ENCODE measurements around the gene MAN1A2.

DNA sequence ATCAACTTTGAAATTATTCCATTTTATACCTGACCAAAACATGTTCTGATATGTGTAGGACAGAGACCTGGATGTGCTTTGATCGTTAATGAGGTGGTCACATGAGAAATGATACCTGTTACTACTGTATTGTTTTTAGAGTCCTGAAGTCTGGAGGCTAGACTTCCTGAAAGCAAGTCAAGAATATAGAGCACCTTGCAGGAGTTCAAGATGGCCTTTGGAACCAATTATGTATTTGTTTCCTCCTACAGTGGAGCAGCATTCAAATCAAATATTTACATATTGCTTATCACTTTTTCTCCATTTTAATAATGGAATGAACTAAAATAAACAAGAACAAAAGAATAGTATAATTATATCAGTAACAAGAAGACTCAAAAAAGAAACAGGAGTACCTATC, 155.9 kb downstream of the MAN1A2 start:
- no peak for TF ChIP-seq POLR2A (IDR thresholded peaks at IDR 0.05)
- TF ChIP-seq, protein P1, sequence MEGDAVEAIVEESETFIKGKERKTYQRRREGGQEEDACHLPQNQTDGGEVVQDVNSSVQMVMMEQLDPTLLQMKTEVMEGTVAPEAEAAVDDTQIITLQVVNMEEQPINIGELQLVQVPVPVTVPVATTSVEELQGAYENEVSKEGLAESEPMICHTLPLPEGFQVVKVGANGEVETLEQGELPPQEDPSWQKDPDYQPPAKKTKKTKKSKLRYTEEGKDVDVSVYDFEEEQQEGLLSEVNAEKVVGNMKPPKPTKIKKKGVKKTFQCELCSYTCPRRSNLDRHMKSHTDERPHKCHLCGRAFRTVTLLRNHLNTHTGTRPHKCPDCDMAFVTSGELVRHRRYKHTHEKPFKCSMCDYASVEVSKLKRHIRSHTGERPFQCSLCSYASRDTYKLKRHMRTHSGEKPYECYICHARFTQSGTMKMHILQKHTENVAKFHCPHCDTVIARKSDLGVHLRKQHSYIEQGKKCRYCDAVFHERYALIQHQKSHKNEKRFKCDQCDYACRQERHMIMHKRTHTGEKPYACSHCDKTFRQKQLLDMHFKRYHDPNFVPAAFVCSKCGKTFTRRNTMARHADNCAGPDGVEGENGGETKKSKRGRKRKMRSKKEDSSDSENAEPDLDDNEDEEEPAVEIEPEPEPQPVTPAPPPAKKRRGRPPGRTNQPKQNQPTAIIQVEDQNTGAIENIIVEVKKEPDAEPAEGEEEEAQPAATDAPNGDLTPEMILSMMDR (IDR thresholded peaks at IDR 0.05), result no peak

Measured in prostate gland (tissue), 2 donors.